Naive B cell (primary cell): ENCODE measurements around the gene GRM5. TPM values are rescaled to one million over a fixed set of nuclear protein-coding genes. Genes with fewer than 3 reads are reported as not detected.
"Not testable (repeated sequence)": the region's sequence is repeated elsewhere in the genome, so short reads cannot be mapped to it uniquely, and the experiment has no call there.

ENCODE experiments used
- ATAC-seq, 2 donors: fragments of 150-1000 bp; cut with Tn5 transposase; 2 replicates each; pipeline ENCODE4 v1.10.0; 2021; ENCODE audit warnings: low read depth in 2 of 2, mild to moderate bottlenecking in 2 of 2, moderate library complexity in 2 of 2
- DNase-seq: peaks from one replicate; pipeline ENCODE4 v3.0.0; 2022
- H3K27ac Mint-ChIP-seq, 6 donors: one replicate each; pipeline ENCODE4 v1.8.0; 2020 to 2022; ENCODE audit warnings: mild to moderate bottlenecking in 6 of 6, mixed read lengths in 6 of 6, moderate library complexity in 5 of 6, inconsistent platforms in 2 of 6
- H3K27me3 Mint-ChIP-seq, 3 donors: one replicate each; pipeline ENCODE4 v1.8.0; 2021 to 2022; ENCODE audit warnings: mixed read lengths in 3 of 3, mild to moderate bottlenecking in 1 of 3
- H3K36me3 Mint-ChIP-seq, 2 donors: one replicate each; pipeline ENCODE4 v1.8.0; 2020 to 2022; ENCODE audit warnings: mixed read lengths in 2 of 2, inconsistent platforms in 1 of 2, mild to moderate bottlenecking in 1 of 2
- H3K4me1 Mint-ChIP-seq, 3 donors: one replicate each; pipeline ENCODE4 v1.8.0; 2020 to 2022; ENCODE audit warnings: mixed read lengths in 3 of 3, inconsistent platforms in 1 of 3, mild to moderate bottlenecking in 1 of 3, moderate library complexity in 1 of 3
- H3K4me3 Mint-ChIP-seq, 8 donors: one replicate each; pipeline ENCODE4 v1.8.0; 2020 to 2022; ENCODE audit warnings: mild to moderate bottlenecking in 8 of 8, mixed read lengths in 8 of 8, moderate library complexity in 8 of 8, inconsistent platforms in 2 of 8
- H3K9me3 Mint-ChIP-seq, 7 donors: one replicate each; pipeline ENCODE4 v1.8.0; 2020 to 2022; ENCODE audit warnings: mixed read lengths in 7 of 7, mild to moderate bottlenecking in 5 of 7, inconsistent platforms in 2 of 7, moderate library complexity in 1 of 7
- polyA plus RNA-seq, 6 donors: library from polyadenylated mRNA; unstranded; fragments of 300-500 nt; fragmentation: Illumina TruSeq; gene quantifications; one replicate each; pipeline ENCODE4 v1.2.3, GENCODE V29; 2021; ENCODE audit warnings: low read depth in 6 of 6

Gene GRM5
- not detected for polyA plus RNA-seq

DNA sequence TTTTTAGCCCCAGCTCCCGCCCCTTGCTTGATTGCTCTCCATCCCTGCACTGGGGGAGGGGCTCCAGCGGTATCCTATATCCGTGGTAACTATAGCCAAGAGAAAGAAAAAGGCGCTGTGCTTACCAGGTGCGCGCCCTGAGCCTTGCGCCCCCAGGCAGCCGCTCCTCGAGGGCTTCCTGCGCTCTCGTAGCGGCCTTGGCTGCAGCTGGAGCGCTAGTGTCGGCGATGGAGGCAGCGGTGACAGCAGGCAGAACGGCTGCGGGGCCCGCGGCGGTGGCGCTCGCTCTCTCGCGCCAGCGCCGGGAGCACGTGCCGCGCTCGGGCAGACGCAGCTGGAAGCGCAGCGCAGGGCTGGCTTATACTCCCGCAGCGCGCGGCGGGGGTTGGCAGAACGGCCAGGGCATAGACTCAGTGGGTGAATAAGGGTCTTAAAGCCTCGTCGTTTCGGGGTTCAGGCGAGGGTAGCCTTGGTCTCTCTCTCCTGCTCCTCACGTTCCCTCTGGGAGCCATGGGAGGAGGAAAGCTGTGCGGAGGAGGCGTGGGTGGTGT lies at the start of gene GRM5:
Gene GRM5 (minus strand): TSS at position 332 of the 551 bp plus-strand sequence. CDS start 18,110 bp downstream, outside the sequence.
- Mint-ChIP-seq H3K4me3 (peak within 1 kb of the TSS in 1 of 8 donors; percentile 8), H3K27me3 (peaks cover 13 to 48% (median 14%) of the 10 kb centered on the region in 3 donors)
- H3K36me3 Mint-ChIP-seq, H3K27ac Mint-ChIP-seq, ATAC-seq, DNase-seq, H3K4me1 Mint-ChIP-seq, H3K9me3 Mint-ChIP-seq: not testable (repeated sequence)

DNA sequence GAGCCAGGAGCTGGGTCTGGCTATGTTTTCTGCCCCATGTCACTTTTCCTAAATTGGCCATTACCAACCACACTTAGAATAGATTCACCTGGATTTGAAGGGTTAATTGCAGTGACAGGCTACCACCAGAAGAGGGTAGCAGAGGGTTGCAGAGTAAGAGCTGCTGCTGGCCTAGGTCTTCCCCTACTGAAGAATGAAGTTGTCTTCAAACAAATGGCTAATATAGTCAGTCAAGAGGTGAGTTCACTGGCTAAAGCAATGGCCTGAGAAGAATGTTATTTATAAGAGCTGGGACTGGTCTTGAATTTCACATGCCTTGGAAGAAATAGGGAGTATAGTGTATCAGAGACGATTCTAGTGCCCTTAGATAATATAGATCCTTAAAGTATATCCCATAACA lies 32.2 kb upstream of the GRM5 start:
- not testable (repeated sequence) for DNase-seq, H3K36me3 Mint-ChIP-seq, H3K27me3 Mint-ChIP-seq, H3K4me3 Mint-ChIP-seq, H3K9me3 Mint-ChIP-seq, H3K27ac Mint-ChIP-seq, H3K4me1 Mint-ChIP-seq
- peak in 1 of 2 donors; percentile 14 for ATAC-seq

DNA sequence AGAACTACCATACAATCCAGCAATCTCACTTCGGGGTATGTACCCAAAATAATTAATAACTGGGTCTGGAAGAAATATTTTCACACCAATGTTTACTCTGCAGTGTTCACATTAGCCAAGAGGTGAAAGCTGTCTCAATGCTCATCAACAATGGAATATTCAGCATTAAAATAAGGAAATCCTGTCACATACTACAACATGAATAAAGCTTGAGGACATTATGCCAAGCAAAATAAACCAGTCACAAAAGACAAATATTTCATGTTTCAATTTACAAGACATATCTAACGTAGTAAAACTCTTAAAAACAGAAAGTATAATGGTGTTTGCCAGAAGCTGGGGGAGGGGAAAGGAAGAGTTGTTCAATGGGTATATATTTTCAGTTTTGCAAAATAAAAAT lies 28.0 kb upstream of the GRM5 start:
- ATAC-seq, H3K4me3 Mint-ChIP-seq: not testable (repeated sequence)

DNA sequence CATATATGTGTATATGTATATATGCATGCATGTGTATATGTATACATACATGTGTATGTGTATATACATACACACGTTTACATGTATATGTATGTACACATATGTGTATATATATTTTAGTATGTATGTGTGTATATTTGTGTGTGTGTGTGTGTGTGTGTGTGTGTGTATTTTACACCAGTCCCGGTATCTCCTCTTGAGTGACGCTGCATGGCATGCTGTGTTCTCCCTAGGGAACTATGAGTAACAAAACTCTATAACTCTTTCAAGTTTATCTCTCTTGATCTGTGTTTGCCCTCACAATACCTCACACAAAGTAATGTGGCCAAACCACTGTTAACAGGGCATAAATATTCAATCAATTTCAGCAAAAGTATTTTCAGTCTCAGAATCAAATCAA lies 19.2 kb upstream of the GRM5 start:
- ATAC-seq, DNase-seq, H3K4me3 Mint-ChIP-seq, H3K4me1 Mint-ChIP-seq, H3K36me3 Mint-ChIP-seq, H3K27ac Mint-ChIP-seq, H3K27me3 Mint-ChIP-seq: not testable (repeated sequence)
- peaks cover 0 to 20% (median 7%) of the 10 kb centered on the region in 7 donors for H3K9me3 Mint-ChIP-seq

More for the DNA sequence above, 28.0 kb upstream of the GRM5 start:
- peaks cover 2 to 18% (median 9%) of the 10 kb centered on the region in 7 donors for H3K9me3 Mint-ChIP-seq
- H3K36me3 Mint-ChIP-seq, H3K4me1 Mint-ChIP-seq, DNase-seq, H3K27ac Mint-ChIP-seq, H3K27me3 Mint-ChIP-seq: not testable (repeated sequence)

DNA sequence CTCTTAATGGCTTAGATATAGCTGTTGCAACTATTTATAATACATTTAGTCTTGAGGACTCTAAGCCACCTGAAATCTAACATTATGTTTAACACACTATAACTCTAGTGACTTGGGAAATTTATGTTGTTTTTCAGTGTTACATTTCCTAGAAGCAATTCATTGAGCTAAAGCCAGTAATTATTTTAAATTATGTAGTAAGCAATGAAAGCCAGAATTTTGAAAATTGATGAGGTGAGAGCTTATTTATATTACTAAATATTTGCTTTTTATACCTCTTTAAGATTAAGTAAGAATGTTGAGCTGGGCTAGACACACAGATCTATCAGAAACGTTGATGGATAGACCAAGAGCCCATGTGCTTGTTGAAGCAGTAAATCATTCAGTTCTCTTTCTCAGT lies 5.1 kb upstream of the GRM5 start:
- not testable (repeated sequence) for H3K36me3 Mint-ChIP-seq, ATAC-seq, H3K4me1 Mint-ChIP-seq, H3K27ac Mint-ChIP-seq, H3K27me3 Mint-ChIP-seq, H3K4me3 Mint-ChIP-seq, DNase-seq, H3K9me3 Mint-ChIP-seq

DNA sequence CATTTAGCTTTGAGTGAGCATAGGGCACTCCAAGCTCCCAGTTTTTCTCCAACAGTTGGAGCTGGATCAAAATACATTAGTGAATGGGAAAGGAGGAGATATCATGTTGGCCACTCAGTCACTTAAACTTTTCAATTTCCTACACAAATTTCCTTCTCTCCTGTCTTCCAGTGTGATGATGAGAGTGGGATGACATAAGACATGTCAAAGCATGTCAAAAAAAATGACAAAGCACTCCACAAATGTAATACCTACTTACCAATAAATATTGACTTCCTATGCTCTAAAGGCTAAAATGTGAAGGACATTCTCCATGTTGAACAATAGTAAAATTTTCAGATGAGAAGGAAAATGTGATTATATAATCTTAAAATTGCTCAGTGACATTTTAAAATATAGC lies 1.5 kb upstream of the GRM5 start:
- H3K36me3 Mint-ChIP-seq = no peaks in the 10 kb centered on the region
- DNase-seq = no peak
- no peak overlapping the region for H3K4me3 Mint-ChIP-seq
- peaks cover 0 to 8% (median 0%) of the 10 kb centered on the region in 7 donors for H3K9me3 Mint-ChIP-seq
- H3K4me1 Mint-ChIP-seq = no peaks in the 10 kb centered on the region
- H3K27ac Mint-ChIP-seq = no peak overlapping the region
- peaks cover 10 to 43% (median 13%) of the 10 kb centered on the region in 3 donors for H3K27me3 Mint-ChIP-seq
- ATAC-seq = no peak

DNA sequence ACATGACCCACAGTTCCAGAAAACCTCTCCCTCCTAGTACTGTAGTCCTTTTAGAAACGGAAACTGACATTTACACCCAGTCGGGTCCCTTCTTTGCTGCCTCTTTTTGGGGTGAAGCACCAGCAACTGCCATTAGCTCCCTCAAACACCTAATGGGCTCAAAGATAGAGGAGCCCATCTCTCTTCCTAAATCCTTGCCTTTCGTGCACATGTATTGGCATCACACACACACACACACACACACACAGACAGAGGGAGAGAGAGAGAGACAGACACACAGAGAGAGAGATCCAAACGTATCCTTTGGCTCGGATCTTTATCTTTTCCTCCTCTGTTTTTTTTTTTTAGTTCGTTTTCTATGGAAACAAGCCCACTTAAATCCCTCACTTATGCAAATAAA lies 716 bp downstream of the GRM5 start:
- ATAC-seq (no peak), DNase-seq (no peak)
- H3K27me3 Mint-ChIP-seq = peaks cover 13 to 48% (median 14%) of the 10 kb centered on the region in 3 donors
- H3K4me3 Mint-ChIP-seq = peak overlapping the region in 1 of 8 donors; percentile 8
- no peaks in the 10 kb centered on the region for H3K36me3 Mint-ChIP-seq
- H3K9me3 Mint-ChIP-seq = peaks cover 0 to 8% (median 2%) of the 10 kb centered on the region in 7 donors
- no peak overlapping the region for H3K27ac Mint-ChIP-seq
- no peaks in the 10 kb centered on the region for H3K4me1 Mint-ChIP-seq

DNA sequence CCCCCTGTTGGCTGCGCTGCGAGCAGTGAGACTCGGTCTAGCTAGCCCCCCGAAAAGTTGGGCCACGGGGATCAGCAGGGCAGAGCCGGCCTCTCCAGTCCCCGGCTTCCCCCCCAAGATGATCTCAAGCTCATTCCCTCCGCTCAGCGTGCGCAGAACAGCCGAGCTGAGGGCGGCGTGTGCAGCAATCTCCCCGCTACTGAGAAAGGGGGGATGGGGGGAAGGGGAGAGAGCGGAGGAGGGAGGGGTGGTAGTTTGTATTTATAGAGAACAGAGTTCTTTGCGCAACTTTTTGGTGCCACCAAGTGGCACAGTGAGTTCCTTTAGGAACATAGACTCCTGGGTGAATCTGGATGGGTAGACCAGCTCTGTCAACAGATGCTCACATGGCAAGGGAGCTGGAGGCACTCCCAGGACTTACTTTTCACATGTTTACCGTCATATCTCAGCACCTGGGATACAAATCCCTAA lies 2.3 kb downstream of the GRM5 start:
- H3K4me3 Mint-ChIP-seq, DNase-seq, ATAC-seq, H3K4me1 Mint-ChIP-seq, H3K9me3 Mint-ChIP-seq, H3K36me3 Mint-ChIP-seq, H3K27ac Mint-ChIP-seq: not testable (repeated sequence)
- peaks cover 13 to 48% (median 14%) of the 10 kb centered on the region in 3 donors for H3K27me3 Mint-ChIP-seq

DNA sequence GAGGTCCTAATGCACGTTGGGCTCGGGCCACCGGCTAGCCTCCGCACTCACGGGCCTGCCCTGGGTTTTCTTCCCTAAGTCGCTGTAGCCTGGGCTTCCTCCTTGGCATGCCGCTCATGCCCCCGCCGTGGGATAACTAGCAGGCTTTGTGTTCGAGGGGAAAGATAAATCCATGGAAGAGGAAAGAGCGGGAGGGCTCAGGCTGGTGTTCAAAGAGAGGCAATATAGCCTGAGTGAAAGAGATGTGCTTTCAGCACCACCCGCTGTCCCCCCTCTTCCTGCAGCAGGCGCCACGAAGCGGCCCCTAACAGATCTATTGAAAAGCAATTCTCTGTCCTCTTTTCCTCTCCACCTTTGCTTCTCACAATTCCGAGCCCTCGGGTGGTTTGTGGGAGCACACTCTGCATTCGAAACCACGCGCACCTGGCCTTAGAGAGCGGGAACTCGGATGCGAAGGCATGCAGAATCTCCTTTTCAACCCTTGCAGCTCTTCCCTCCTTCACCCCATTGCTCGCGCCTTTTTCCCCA lies 2.9 kb downstream of the GRM5 start:
- H3K4me1 Mint-ChIP-seq, H3K4me3 Mint-ChIP-seq, DNase-seq, ATAC-seq, H3K27ac Mint-ChIP-seq, H3K36me3 Mint-ChIP-seq: not testable (repeated sequence)
- peaks cover 13 to 48% (median 14%) of the 10 kb centered on the region in 3 donors for H3K27me3 Mint-ChIP-seq
- H3K9me3 Mint-ChIP-seq = peaks cover 0 to 11% (median 2%) of the 10 kb centered on the region in 7 donors

DNA sequence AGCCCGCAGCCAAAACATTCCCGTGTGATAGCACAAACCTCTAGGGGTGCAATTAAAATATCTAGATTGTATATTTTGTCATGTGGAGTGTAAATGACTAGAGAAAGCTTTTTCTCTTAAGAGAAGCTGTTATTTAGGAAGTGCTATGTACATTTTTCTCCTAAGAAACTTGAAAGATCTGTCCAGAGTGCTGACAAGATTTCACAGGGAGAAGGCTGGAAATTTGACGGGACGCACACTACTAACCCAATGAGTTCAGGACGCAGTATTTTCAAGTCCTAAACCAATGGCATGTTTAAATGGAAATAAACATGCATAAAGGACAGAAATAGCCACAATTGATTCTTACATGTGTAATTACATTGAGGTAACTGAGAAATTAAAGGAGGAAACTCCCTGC lies 3.9 kb downstream of the GRM5 start:
- not testable (repeated sequence) for ATAC-seq, DNase-seq, H3K27ac Mint-ChIP-seq, H3K4me1 Mint-ChIP-seq, H3K4me3 Mint-ChIP-seq, H3K36me3 Mint-ChIP-seq
- Mint-ChIP-seq H3K27me3 (peaks cover 13 to 48% (median 14%) of the 10 kb centered on the region in 3 donors), H3K9me3 (peaks cover 0 to 11% (median 2%) of the 10 kb centered on the region in 7 donors)

DNA sequence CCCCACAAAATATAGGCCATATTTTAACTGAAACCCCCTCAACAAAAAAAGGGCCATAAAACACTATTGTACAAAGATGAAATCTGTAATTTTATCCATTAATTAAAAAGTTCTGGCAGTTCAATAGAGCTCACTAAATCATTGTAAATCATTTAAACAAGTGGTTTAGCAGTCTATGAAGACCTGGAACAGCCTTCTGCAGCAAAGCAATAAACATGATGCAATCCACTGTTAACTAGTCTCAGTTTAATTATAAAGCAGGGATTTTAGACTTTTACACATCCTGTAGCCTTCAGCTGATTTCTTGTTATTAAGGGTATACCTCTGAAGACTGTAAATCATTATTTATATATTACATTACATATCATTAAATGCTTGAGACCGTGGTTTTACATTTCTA lies 8.4 kb downstream of the GRM5 start:
- H3K27ac Mint-ChIP-seq, H3K36me3 Mint-ChIP-seq, H3K27me3 Mint-ChIP-seq, DNase-seq, H3K4me1 Mint-ChIP-seq, H3K4me3 Mint-ChIP-seq, H3K9me3 Mint-ChIP-seq, ATAC-seq: not testable (repeated sequence)

DNA sequence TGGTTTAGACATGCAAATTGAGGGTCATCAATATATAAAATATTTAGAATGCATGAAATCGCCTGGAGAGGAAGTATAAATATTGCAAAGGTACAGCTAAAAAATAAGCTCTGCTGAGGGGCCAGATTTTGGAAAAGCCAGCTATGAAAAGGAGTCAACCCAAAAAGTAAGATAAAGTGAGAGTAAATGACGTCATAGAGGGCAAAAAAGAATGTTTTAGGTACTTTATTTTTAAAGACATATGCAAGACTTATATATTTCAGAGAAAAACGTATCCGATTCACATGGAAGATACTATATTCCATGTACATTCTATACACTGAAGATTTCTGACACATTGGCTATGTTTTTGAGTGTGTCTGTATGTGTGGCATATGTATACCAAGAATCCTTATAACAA lies 13.6 kb downstream of the GRM5 start:
- no peaks in the 10 kb centered on the region for H3K36me3 Mint-ChIP-seq

DNA sequence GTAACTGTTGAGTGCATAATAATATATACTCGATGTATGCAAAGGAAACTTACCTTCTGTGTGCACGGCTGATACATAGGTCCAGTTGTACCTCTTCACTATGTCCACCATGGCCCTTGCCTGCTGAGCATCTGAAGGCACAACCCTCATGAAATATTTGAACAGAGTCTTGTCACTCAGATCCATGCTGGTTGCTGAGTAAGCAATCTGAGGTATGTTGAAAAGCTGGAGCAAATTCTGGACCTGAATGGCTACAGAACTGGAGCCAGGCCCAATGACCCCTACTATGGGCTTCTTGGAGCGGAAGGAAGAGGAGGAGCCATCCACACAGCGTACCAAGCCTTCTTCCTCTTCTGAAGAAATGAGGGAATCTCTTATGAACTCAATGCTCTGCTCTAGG lies 18.6 kb downstream of the GRM5 start:
- not testable (repeated sequence) for H3K4me1 Mint-ChIP-seq, H3K27ac Mint-ChIP-seq, ATAC-seq, H3K27me3 Mint-ChIP-seq, H3K4me3 Mint-ChIP-seq, H3K9me3 Mint-ChIP-seq, H3K36me3 Mint-ChIP-seq, DNase-seq

More for the DNA sequence above, 13.6 kb downstream of the GRM5 start:
- ATAC-seq = no peak
- DNase-seq = no peak
- Mint-ChIP-seq H3K27me3 (no peaks in the 10 kb centered on the region), H3K4me1 (no peaks in the 10 kb centered on the region), H3K4me3 (no peak overlapping the region), H3K27ac (no peak overlapping the region), H3K9me3 (peaks cover 0 to 5% (median 0%) of the 10 kb centered on the region in 7 donors)

DNA sequence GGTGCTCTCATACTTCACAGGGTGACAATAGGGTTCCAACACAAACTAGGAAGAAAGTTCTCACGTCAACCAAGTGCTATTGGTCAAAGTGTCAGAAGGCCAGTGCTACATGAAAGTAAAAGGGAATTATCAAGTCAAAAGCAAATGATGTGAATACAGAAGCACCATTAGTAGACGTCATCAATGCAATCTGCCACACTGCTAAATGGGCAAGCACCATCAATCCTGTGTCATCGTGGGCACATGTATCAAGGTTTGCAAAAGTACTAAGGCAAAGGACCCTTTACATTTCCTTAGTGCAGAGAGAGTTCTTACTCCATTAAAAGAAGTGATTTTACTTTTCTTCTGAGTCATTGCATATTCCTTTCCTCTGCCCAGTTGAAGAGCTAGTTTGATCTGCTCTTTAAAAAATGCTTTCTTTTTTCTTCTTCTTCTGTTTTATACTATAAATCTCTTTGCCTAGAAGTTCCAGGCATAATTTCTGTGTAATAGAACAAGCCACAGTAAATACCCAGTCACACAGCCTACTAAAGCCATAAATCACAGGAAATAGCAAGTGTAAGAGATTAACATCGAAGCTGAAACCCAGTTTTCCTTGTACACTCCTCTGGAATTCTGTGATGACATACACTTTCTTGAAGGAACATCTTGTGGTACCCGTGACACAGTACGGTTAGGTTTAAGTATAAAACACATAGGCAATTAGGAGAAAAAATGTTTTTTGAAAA lies 21.8 kb downstream of the GRM5 start:
- not testable (repeated sequence) for DNase-seq, H3K27ac Mint-ChIP-seq, H3K36me3 Mint-ChIP-seq, H3K27me3 Mint-ChIP-seq, H3K9me3 Mint-ChIP-seq, H3K4me3 Mint-ChIP-seq, ATAC-seq, H3K4me1 Mint-ChIP-seq
